Measurements from ENCODE around the gene CXCL16. TPM values are rescaled to one million over a fixed set of nuclear protein-coding genes. Genes with fewer than 3 reads are reported as not detected.

Gene CXCL16
- total and polyA plus RNA-seq, 2 of the 13 experiments (the other 11 are each of a cell fraction or from before 2014, with no cell fraction given) = 9.4 to 101 TPM

GRCh38 chr17:4777969-4778760 is 38.4 kb upstream of the CXCL16 start (continued):
- TF ChIP-seq ZNF281 (CRISPR knock-in tag; IDR thresholded peaks at IDR 0.05; ENCODE audit: borderline replicate concordance) = peak; percentile 53; the same call in 1 of the 2 replicates
- peak; percentile 94 for TF ChIP-seq KDM1A (CRISPR knock-in tag; IDR thresholded peaks at IDR 0.05)
- TF ChIP-seq, protein P1, sequence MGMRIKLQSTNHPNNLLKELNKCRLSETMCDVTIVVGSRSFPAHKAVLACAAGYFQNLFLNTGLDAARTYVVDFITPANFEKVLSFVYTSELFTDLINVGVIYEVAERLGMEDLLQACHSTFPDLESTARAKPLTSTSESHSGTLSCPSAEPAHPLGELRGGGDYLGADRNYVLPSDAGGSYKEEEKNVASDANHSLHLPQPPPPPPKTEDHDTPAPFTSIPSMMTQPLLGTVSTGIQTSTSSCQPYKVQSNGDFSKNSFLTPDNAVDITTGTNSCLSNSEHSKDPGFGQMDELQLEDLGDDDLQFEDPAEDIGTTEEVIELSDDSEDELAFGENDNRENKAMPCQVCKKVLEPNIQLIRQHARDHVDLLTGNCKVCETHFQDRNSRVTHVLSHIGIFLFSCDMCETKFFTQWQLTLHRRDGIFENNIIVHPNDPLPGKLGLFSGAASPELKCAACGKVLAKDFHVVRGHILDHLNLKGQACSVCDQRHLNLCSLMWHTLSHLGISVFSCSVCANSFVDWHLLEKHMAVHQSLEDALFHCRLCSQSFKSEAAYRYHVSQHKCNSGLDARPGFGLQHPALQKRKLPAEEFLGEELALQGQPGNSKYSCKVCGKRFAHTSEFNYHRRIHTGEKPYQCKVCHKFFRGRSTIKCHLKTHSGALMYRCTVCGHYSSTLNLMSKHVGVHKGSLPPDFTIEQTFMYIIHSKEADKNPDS (CRISPR knock-in tag; IDR thresholded peaks at IDR 0.05) = no peak
- TF ChIP-seq, protein P2, sequence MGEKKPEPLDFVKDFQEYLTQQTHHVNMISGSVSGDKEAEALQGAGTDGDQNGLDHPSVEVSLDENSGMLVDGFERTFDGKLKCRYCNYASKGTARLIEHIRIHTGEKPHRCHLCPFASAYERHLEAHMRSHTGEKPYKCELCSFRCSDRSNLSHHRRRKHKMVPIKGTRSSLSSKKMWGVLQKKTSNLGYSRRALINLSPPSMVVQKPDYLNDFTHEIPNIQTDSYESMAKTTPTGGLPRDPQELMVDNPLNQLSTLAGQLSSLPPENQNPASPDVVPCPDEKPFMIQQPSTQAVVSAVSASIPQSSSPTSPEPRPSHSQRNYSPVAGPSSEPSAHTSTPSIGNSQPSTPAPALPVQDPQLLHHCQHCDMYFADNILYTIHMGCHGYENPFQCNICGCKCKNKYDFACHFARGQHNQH (CRISPR knock-in tag; IDR thresholded peaks at IDR 0.05) = 0 out of 2 replicates have a peak, but pooled peaks have one; percentile 39
- TF ChIP-seq, protein P3, sequence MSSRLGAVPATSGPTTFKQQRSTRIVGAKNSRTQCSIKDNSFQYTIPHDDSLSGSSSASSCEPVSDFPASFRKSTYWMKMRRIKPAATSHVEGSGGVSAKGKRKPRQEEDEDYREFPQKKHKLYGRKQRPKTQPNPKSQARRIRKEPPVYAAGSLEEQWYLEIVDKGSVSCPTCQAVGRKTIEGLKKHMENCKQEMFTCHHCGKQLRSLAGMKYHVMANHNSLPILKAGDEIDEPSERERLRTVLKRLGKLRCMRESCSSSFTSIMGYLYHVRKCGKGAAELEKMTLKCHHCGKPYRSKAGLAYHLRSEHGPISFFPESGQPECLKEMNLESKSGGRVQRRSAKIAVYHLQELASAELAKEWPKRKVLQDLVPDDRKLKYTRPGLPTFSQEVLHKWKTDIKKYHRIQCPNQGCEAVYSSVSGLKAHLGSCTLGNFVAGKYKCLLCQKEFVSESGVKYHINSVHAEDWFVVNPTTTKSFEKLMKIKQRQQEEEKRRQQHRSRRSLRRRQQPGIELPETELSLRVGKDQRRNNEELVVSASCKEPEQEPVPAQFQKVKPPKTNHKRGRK (CRISPR knock-in tag; IDR thresholded peaks at IDR 0.05) = no peak
- TF ChIP-seq, protein P4, sequence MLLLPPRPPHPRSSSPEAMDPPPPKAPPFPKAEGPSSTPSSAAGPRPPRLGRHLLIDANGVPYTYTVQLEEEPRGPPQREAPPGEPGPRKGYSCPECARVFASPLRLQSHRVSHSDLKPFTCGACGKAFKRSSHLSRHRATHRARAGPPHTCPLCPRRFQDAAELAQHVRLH (CRISPR knock-in tag; IDR thresholded peaks at IDR 0.05; ENCODE audit: borderline replicate concordance, low read depth) = peak; percentile 66; the same call in 1 of the 2 replicates
- TF ChIP-seq ELF1 (CRISPR knock-in tag; IDR thresholded peaks at IDR 0.05) = peak; percentile 42; the same call in 1 of the 2 replicates
- TF ChIP-seq ZFP37 (CRISPR knock-in tag; IDR thresholded peaks at IDR 0.05; ENCODE audit: borderline replicate concordance) = no peak
- TF ChIP-seq IRF9 (CRISPR knock-in tag; IDR thresholded peaks at IDR 0.05; ENCODE audit: borderline replicate concordance) = peak; percentile 29; the same call in 1 of the 2 replicates
- peak; percentile 49; the same call in 1 of the 2 replicates for TF ChIP-seq REPIN1 (CRISPR knock-in tag; IDR thresholded peaks at IDR 0.05; ENCODE audit: borderline replicate concordance, low read depth)
- peak; percentile 97 for TF ChIP-seq CEBPG (CRISPR knock-in tag; IDR thresholded peaks at IDR 0.05)
- no peak for TF ChIP-seq ZNF446 (CRISPR knock-in tag; IDR thresholded peaks at IDR 0.05)
- no peak for TF ChIP-seq FIP1L1 (IDR thresholded peaks at IDR 0.05; ENCODE audit: borderline replicate concordance, insufficient read depth, low read depth, low read length)
- no peak for TF ChIP-seq NCOR1 (IDR thresholded peaks at IDR 0.05; ENCODE audit: borderline replicate concordance, low read length)
- TF ChIP-seq KLF9 (CRISPR knock-in tag; IDR thresholded peaks at IDR 0.05; ENCODE audit: low read depth) = no peak
- TF ChIP-seq KDM5A (IDR thresholded peaks at IDR 0.05; ENCODE audit: borderline replicate concordance, low read length) = no peak
- peak; percentile 39; the same call in 1 of the 2 replicates for TF ChIP-seq MAX (IDR thresholded peaks at IDR 0.05)
- TF ChIP-seq ZSCAN9 (CRISPR knock-in tag; IDR thresholded peaks at IDR 0.05; ENCODE audit: borderline replicate concordance) = peak; percentile 74; the same call in 1 of the 2 replicates
- TF ChIP-seq ZNF839 (CRISPR knock-in tag; IDR thresholded peaks at IDR 0.05; ENCODE audit: borderline replicate concordance) = no peak

Measured in HepG2 (cell line).